ENCODE results near the gene DNAJC4.
"Not testable (repeated sequence)": the region's sequence is repeated elsewhere in the genome, so short reads cannot be mapped to it uniquely, and the experiment has no call there.

The DNAJC4 gene

DNA sequence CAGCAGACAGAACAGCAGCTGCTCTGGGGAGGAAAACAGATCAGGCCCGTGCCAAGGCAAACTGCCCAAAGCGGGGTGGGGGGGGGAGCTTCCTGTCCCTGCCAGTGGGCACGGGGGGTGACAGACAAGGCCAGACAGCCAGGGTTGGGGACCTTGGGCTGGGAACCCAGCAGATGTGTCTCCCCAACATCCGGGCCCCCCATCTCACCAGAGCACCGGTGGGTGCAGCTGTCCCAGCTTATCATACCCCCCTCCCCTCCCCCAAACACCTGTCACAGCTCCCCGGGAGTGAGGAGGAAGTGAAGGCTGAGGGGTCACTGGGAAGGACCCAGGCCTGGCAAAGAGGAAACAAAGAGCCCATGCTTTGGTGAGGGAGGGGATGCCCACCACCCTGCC, 15.1 kb downstream of the DNAJC4 start:
- no peaks in the 10 kb centered on the region for H3K9me3 ChIP-seq (ENCODE audit: control insufficient read depth in 2 of 2, low read length in 2 of 2)
- peak overlapping the region; percentile 93 for H3K27ac ChIP-seq (ENCODE audit: low read depth in 2 of 2, low read length in 2 of 2)
- no peaks in the 10 kb centered on the region for H3K27me3 ChIP-seq (ENCODE audit: control insufficient read depth in 2 of 2, insufficient read depth in 2 of 2, low read length in 2 of 2)
- H3K36me3 ChIP-seq (ENCODE audit: control insufficient read depth in 2 of 2, insufficient read depth in 2 of 2, low read length in 2 of 2): peaks cover 7 to 8% of the 10 kb centered on the region in 2 donors
- peaks cover 32 to 39% of the 10 kb centered on the region in 2 donors for H3K4me1 ChIP-seq (ENCODE audit: control insufficient read depth in 2 of 2, insufficient read depth in 2 of 2, low read length in 2 of 2)
- H3K9ac ChIP-seq (ENCODE audit: low read depth in 1 of 2, low read length in 2 of 2): peak overlapping the region; percentile 84
- peak overlapping the region; percentile 91 for H3K4me3 ChIP-seq (ENCODE audit: low read length in 2 of 2)

GRCh38 chr11:64245797-64246620, 15.7 kb downstream of the DNAJC4 start:
- H3K9me3 ChIP-seq (ENCODE audit: control insufficient read depth in 2 of 2, low read length in 2 of 2): no peaks in the 10 kb centered on the region
- H3K9ac ChIP-seq (ENCODE audit: low read depth in 1 of 2, low read length in 2 of 2): peak overlapping the region; percentile 84
- H3K4me1 ChIP-seq (ENCODE audit: control insufficient read depth in 2 of 2, insufficient read depth in 2 of 2, low read length in 2 of 2): peaks cover 36 to 41% of the 10 kb centered on the region in 2 donors
- H3K27ac ChIP-seq (ENCODE audit: low read depth in 2 of 2, low read length in 2 of 2): peak overlapping the region; percentile 93
- no peaks in the 10 kb centered on the region for H3K27me3 ChIP-seq (ENCODE audit: control insufficient read depth in 2 of 2, insufficient read depth in 2 of 2, low read length in 2 of 2)
- H3K4me3 ChIP-seq (ENCODE audit: low read length in 2 of 2): peak overlapping the region; percentile 91
- peaks cover 7 to 8% of the 10 kb centered on the region in 2 donors for H3K36me3 ChIP-seq (ENCODE audit: control insufficient read depth in 2 of 2, insufficient read depth in 2 of 2, low read length in 2 of 2)

DNA sequence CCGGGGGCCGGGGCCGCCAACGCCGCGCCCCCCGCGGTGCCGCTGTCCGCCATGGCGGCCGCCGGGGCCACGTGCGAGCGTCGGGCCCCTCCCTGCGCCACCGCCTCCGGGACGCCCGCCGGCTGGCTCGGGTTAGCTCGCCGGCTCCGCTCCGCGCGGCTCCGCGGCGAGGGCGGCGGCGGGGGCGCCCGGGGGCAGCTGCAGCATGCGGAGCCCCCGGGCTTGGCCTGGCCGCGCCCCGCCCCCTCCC, 16.2 kb downstream of the DNAJC4 start:
- Histone ChIP-seq H3K4me1 (ENCODE audit: control insufficient read depth in 2 of 2, insufficient read depth in 2 of 2, low read length in 2 of 2) (peaks cover 37 to 43% of the 10 kb centered on the region in 2 donors), H3K4me3 (ENCODE audit: low read length in 2 of 2) (peak overlapping the region; percentile 91)

GRCh38 chr11:64246871-64247728, 16.8 kb downstream of the DNAJC4 start, which contains the start of gene PPP1R14B:
Gene PPP1R14B (minus strand): TSS chr11:64246943. CDS start chr11:64246673, 270 bp downstream.
- H3K4me1 ChIP-seq (ENCODE audit: control insufficient read depth in 2 of 2, insufficient read depth in 2 of 2, low read length in 2 of 2): peaks cover 38 to 44% of the 10 kb centered on the region in 2 donors
- no peaks in the 10 kb centered on the region for H3K9me3 ChIP-seq (ENCODE audit: control insufficient read depth in 2 of 2, low read length in 2 of 2)
- no peaks in the 10 kb centered on the region for H3K27me3 ChIP-seq (ENCODE audit: control insufficient read depth in 2 of 2, insufficient read depth in 2 of 2, low read length in 2 of 2)
- peaks cover 7 to 8% of the 10 kb centered on the region in 2 donors for H3K36me3 ChIP-seq (ENCODE audit: control insufficient read depth in 2 of 2, insufficient read depth in 2 of 2, low read length in 2 of 2)
- H3K27ac ChIP-seq (ENCODE audit: low read depth in 2 of 2, low read length in 2 of 2): peak within 1 kb of the TSS; percentile 93 to 95
- H3K9ac ChIP-seq (ENCODE audit: low read depth in 1 of 2, low read length in 2 of 2): peak within 1 kb of the TSS; percentile 86 to 89
- H3K4me3 ChIP-seq (ENCODE audit: low read length in 2 of 2): peak within 1 kb of the TSS; percentile 95 to 97

More for the DNA sequence above, 16.2 kb downstream of the DNAJC4 start:
- H3K9ac ChIP-seq (ENCODE audit: low read depth in 1 of 2, low read length in 2 of 2): peak overlapping the region in 1 of 2 donors; percentile 84
- not testable (repeated sequence) for H3K36me3 ChIP-seq (ENCODE audit: control insufficient read depth in 2 of 2, insufficient read depth in 2 of 2, low read length in 2 of 2); H3K27me3 ChIP-seq (ENCODE audit: control insufficient read depth in 2 of 2, insufficient read depth in 2 of 2, low read length in 2 of 2); H3K9me3 ChIP-seq (ENCODE audit: control insufficient read depth in 2 of 2, low read length in 2 of 2)
- H3K27ac ChIP-seq (ENCODE audit: low read depth in 2 of 2, low read length in 2 of 2): peak overlapping the region; percentile 93 to 95

- Histone ChIP-seq H3K4me3 (ENCODE audit: low read length in 2 of 2) (peak overlapping the region; percentile 95 to 97), H3K36me3 (ENCODE audit: control insufficient read depth in 2 of 2, insufficient read depth in 2 of 2, low read length in 2 of 2) (peaks cover 7% of the 10 kb centered on the region in 2 donors), H3K9me3 (ENCODE audit: control insufficient read depth in 2 of 2, low read length in 2 of 2) (no peaks in the 10 kb centered on the region), H3K4me1 (ENCODE audit: control insufficient read depth in 2 of 2, insufficient read depth in 2 of 2, low read length in 2 of 2) (peaks cover 35 to 42% of the 10 kb centered on the region in 2 donors), H3K27ac (ENCODE audit: low read depth in 2 of 2, low read length in 2 of 2) (peak overlapping the region; percentile 92 to 95), H3K27me3 (ENCODE audit: control insufficient read depth in 2 of 2, insufficient read depth in 2 of 2, low read length in 2 of 2) (no peaks in the 10 kb centered on the region), H3K9ac (ENCODE audit: low read depth in 1 of 2, low read length in 2 of 2) (peak overlapping the region; percentile 86 to 89)
Measured at GRCh38 chr11:64247729-64248531, 17.6 kb downstream of the DNAJC4 start.

DNA sequence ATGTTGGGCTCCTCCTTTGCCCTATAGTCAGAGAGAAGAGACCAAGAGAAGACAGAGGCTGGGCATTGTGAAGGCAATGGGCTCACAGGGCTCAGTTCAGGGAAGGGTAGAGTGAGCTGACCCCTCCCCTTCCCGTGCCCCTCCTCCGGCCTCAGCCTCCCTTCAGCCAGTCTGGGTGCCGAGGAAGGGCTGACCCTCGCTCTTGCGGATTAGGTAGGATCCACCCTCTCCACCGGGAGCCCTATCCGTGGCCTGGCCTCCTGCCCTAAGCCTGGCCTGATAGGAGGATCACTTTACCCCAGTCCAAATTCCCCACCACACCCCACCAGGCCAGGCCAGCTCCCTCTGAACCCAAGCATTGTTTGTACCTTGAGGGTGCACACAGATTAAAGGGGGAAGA, 18.2 kb downstream of the DNAJC4 start:
- no peaks in the 10 kb centered on the region for H3K9me3 ChIP-seq (ENCODE audit: control insufficient read depth in 2 of 2, low read length in 2 of 2)
- no peak overlapping the region for H3K4me3 ChIP-seq (ENCODE audit: low read length in 2 of 2)
- no peak overlapping the region for H3K27ac ChIP-seq (ENCODE audit: low read depth in 2 of 2, low read length in 2 of 2)
- no peaks in the 10 kb centered on the region for H3K27me3 ChIP-seq (ENCODE audit: control insufficient read depth in 2 of 2, insufficient read depth in 2 of 2, low read length in 2 of 2)
- no peak overlapping the region for H3K9ac ChIP-seq (ENCODE audit: low read depth in 1 of 2, low read length in 2 of 2)
- H3K36me3 ChIP-seq (ENCODE audit: control insufficient read depth in 2 of 2, insufficient read depth in 2 of 2, low read length in 2 of 2): peaks cover 1 to 2% of the 10 kb centered on the region in 2 donors
- peaks cover 38 to 42% of the 10 kb centered on the region in 2 donors for H3K4me1 ChIP-seq (ENCODE audit: control insufficient read depth in 2 of 2, insufficient read depth in 2 of 2, low read length in 2 of 2)

GRCh38 chr11:64249038-64249437, 18.7 kb downstream of the DNAJC4 start:
- Histone ChIP-seq H3K9me3 (ENCODE audit: control insufficient read depth in 2 of 2, low read length in 2 of 2) (no peaks in the 10 kb centered on the region), H3K27me3 (ENCODE audit: control insufficient read depth in 2 of 2, insufficient read depth in 2 of 2, low read length in 2 of 2) (no peaks in the 10 kb centered on the region), H3K36me3 (ENCODE audit: control insufficient read depth in 2 of 2, insufficient read depth in 2 of 2, low read length in 2 of 2) (no peaks in the 10 kb centered on the region), H3K4me1 (ENCODE audit: control insufficient read depth in 2 of 2, insufficient read depth in 2 of 2, low read length in 2 of 2) (peaks cover 41 to 42% of the 10 kb centered on the region in 2 donors), H3K27ac (ENCODE audit: low read depth in 2 of 2, low read length in 2 of 2) (no peak overlapping the region), H3K4me3 (ENCODE audit: low read length in 2 of 2) (no peak overlapping the region), H3K9ac (ENCODE audit: low read depth in 1 of 2, low read length in 2 of 2) (no peak overlapping the region)

DNA sequence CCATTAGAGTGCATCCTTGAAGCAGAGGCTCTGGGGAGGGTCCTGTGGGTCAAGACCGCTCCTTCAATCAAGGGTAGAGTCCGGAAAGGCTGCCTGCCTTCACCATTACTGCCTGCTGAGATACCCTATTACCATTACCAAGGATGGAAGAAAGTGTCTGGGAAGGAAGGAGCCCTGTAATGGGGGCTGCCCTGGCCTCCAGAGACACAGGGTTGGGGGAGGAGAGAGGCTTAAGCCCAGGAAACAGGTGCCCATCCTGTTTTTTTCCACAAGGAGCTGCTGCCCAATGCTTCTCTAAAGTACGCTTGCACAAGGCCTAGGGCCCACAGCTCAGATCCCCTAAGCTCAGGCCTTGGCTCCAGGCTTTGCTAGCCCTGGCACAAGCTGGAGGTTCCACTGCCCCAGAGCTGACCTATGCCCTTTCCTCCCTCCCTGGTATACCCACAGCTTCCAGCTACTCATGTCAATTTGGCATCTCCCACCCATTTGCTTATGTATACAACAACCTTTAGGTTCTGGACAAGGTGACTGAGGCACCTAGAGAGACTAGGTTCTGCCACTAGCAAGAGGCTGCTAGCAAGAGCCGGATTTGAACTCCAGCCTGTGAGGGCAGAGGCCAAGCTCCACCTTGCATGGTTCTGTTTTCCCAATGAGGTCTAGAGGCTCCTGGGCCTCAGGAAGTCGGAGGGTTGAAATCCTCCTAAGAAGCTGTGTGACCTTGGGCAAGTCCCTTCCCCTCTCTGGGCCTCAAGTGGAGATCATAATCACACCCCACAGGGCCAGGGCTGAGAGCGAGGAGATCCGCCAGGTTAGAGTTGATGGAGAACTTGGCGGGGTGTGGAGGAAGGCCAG, 19.4 kb downstream of the DNAJC4 start:
- peaks cover 41 to 42% of the 10 kb centered on the region in 2 donors for H3K4me1 ChIP-seq (ENCODE audit: control insufficient read depth in 2 of 2, insufficient read depth in 2 of 2, low read length in 2 of 2)

DNA sequence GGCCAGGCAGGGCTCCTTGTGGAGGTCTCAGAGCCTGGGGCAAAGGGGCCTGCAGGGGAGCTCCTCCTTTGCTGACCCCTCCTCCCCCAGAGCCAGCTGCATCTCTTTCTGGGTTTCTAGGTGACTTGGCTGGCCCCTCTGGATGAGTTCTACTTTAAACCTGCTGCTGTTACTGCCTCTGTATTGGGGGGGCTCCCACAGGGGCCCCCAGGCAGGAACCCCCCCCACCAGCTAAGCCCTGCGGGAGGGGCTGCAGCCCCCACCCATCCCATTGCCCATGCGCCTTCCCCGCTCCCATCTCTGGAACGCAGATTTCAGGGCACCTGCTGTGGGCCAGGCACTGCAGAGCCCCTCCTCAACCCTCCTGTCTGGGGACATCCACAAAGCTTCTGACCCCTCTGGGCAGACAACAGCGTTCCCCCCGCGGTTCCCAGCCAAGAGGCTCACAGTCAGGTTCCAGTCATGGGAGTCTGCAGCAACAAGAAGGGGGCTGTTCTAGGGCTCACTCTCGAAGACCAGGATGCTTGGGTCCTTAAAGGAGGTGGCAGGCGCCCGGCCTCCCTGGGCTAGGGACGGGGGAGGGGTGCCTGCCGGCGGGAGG, 20.2 kb downstream of the DNAJC4 start:
- H3K27me3 ChIP-seq (ENCODE audit: control insufficient read depth in 2 of 2, insufficient read depth in 2 of 2, low read length in 2 of 2): no peaks in the 10 kb centered on the region
- peaks cover 35 to 36% of the 10 kb centered on the region in 2 donors for H3K4me1 ChIP-seq (ENCODE audit: control insufficient read depth in 2 of 2, insufficient read depth in 2 of 2, low read length in 2 of 2)
- peak overlapping the region in 1 of 2 donors; percentile 76 for H3K9ac ChIP-seq (ENCODE audit: low read depth in 1 of 2, low read length in 2 of 2)
- peaks cover 11% of the 10 kb centered on the region in 2 donors for H3K36me3 ChIP-seq (ENCODE audit: control insufficient read depth in 2 of 2, insufficient read depth in 2 of 2, low read length in 2 of 2)
- peak overlapping the region; percentile 73 for H3K4me3 ChIP-seq (ENCODE audit: low read length in 2 of 2)
- no peaks in the 10 kb centered on the region for H3K9me3 ChIP-seq (ENCODE audit: control insufficient read depth in 2 of 2, low read length in 2 of 2)
- H3K27ac ChIP-seq (ENCODE audit: low read depth in 2 of 2, low read length in 2 of 2): no peak overlapping the region

More for the DNA sequence above, 19.4 kb downstream of the DNAJC4 start:
- no peaks in the 10 kb centered on the region for H3K9me3 ChIP-seq (ENCODE audit: control insufficient read depth in 2 of 2, low read length in 2 of 2)
- no peak overlapping the region for H3K9ac ChIP-seq (ENCODE audit: low read depth in 1 of 2, low read length in 2 of 2)
- no peaks in the 10 kb centered on the region for H3K27me3 ChIP-seq (ENCODE audit: control insufficient read depth in 2 of 2, insufficient read depth in 2 of 2, low read length in 2 of 2)
- peaks cover 4% of the 10 kb centered on the region in 2 donors for H3K36me3 ChIP-seq (ENCODE audit: control insufficient read depth in 2 of 2, insufficient read depth in 2 of 2, low read length in 2 of 2)
- no peak overlapping the region for H3K4me3 ChIP-seq (ENCODE audit: low read length in 2 of 2)
- H3K27ac ChIP-seq (ENCODE audit: low read depth in 2 of 2, low read length in 2 of 2): no peak overlapping the region

All from mucosa of rectum (tissue), 2 donors.